SK-N-SH (cell line): ENCODE results near the gene LRRC40. TPM values are rescaled to one million over a fixed set of nuclear protein-coding genes. Genes with fewer than 3 reads are reported as not detected.

Experiments used
- CTCF ChIA-PET: fragments of 300-600, 350-600 bp; formaldehyde crosslinking; extraction: SDS; loops from one replicate; lab custom pipeline; 2021; lab: Yijun Ruan, JAX
- POLR2A ChIA-PET: fragments of 350-600 bp; sonication (Branson Sonifier 250); formaldehyde crosslinking; extraction: SDS; loops from one replicate; lab custom pipeline; 2020; ENCODE audit warnings: antibody characterized with exemption, inconsistent platforms; lab: Yijun Ruan, JAX
- DNase-seq: peaks from one replicate; pipeline ENCODE4 v3.0.0; 2012
- H2AFZ ChIP-seq: fragments of 200-600 bp; sonication (generic); 2 replicates; pipeline ENCODE4 v1.8.1; 2016; ENCODE audit warnings: antibody characterized with exemption, mild to moderate bottlenecking, low read depth
- H3F3A ChIP-seq: fragments of 200-600 bp; sonication (generic); replicated peaks from 2 replicates; pipeline ENCODE3; 2016; ENCODE audit warnings: antibody characterized with exemption, mild to moderate bottlenecking; ENCODE audit not compliant: insufficient read depth
- H3K27ac ChIP-seq, 2 experiments: fragments of 200-500 bp in 1 of 2; fragments of 200-600 bp in 1 of 2; sonication (Bioruptor generic) in 1 of 2; sonication (generic), shearing (Covaris generic) in 1 of 2; 2 replicates each; pipeline versions ENCODE4 v1.5.1 to v1.6.1; 2014 to 2016; ENCODE audit warnings: low read depth in 2 of 2, inconsistent platforms in 1 of 2, low read length in 1 of 2, mild to moderate bottlenecking in 1 of 2, mixed read lengths in 1 of 2
- H3K27me3 ChIP-seq: fragments of 200-600 bp; sonication (generic), shearing (Covaris generic); 2 replicates; pipeline ENCODE4 v1.6.1; 2016; ENCODE audit warnings: mixed run types; ENCODE audit not compliant: insufficient read depth
- H3K36me3 ChIP-seq, 2 experiments: fragments of 200-500 bp in 1 of 2; fragments of 200-600 bp in 1 of 2; sonication (Bioruptor generic) in 1 of 2; sonication (generic) in 1 of 2; replicated peaks in 1 of 2; 2 replicates each; pipeline versions ENCODE3 to v1.5.1; 2014 to 2016; ENCODE audit warnings: low read length in 1 of 2, mild to moderate bottlenecking in 1 of 2; ENCODE audit not compliant: insufficient read depth in 2 of 2, control insufficient read depth in 1 of 2
- H3K4me1 ChIP-seq, 2 experiments: fragments of 200-500 bp in 1 of 2; fragments of 200-600 bp in 1 of 2; sonication (Bioruptor generic) in 1 of 2; sonication (generic), shearing (Covaris generic) in 1 of 2; 2 replicates each; pipeline versions ENCODE4 v1.5.1 to v1.6.1; 2014 to 2016; ENCODE audit warnings: low read depth in 1 of 2, low read length in 1 of 2, mixed run types in 1 of 2; ENCODE audit not compliant: insufficient read depth in 2 of 2, control insufficient read depth in 1 of 2
- H3K4me2 ChIP-seq: fragments of 200-600 bp; sonication (generic), shearing (Covaris generic); 2 replicates; pipeline ENCODE4 v1.6.1; 2017; ENCODE audit warnings: mixed run types
- H3K4me3 ChIP-seq, 2 experiments: fragments of 200-500 bp in 1 of 2; fragments of 200-600 bp in 1 of 2; sonication (Bioruptor generic) in 1 of 2; sonication (generic), shearing (Covaris generic) in 1 of 2; 2 replicates each; pipeline versions ENCODE4 v1.5.1 to v1.8.1; 2014 to 2016; ENCODE audit warnings: low read depth in 2 of 2, inconsistent platforms in 1 of 2, low read length in 1 of 2, mild to moderate bottlenecking in 1 of 2, mixed read lengths in 1 of 2, moderate library complexity in 1 of 2
- H3K79me2 ChIP-seq: fragments of 200-600 bp; sonication (generic); 2 replicates; pipeline ENCODE4 v1.8.1; 2017; ENCODE audit warnings: mild to moderate bottlenecking; ENCODE audit not compliant: insufficient read depth
- H3K9ac ChIP-seq: fragments of 200-600 bp; sonication (generic); 2 replicates; pipeline ENCODE4 v1.6.1; 2017; ENCODE audit warnings: mixed run types
- H3K9me2 ChIP-seq: fragments of 200-600 bp; sonication (generic); 2 replicates; pipeline ENCODE4 v1.6.1; 2017; ENCODE audit warnings: mixed run types
- H3K9me3 ChIP-seq: fragments of 200-600 bp; sonication (generic); 2 replicates; pipeline ENCODE4 v1.6.1; 2017; ENCODE audit warnings: mixed run types, mild to moderate bottlenecking, moderate library complexity
- H4K20me1 ChIP-seq: fragments of 200-600 bp; sonication (generic); 2 replicates; pipeline ENCODE4 v1.6.1; 2017; ENCODE audit warnings: mild to moderate bottlenecking, mixed run types; ENCODE audit not compliant: insufficient read depth
- CHD2 ChIP-seq: fragments of 150-350 bp; IDR thresholded peaks from 2 replicates; pipeline ENCODE4 v1.6.1; 2018; ENCODE audit warnings: low read length; ENCODE audit not compliant: partially characterized antibody
- ELF1 ChIP-seq: IDR thresholded peaks from 2 replicates; pipeline ENCODE4 v1.4.0; 2012
- EP300 ChIP-seq, 2 experiments: IDR thresholded peaks; 2 replicates each; pipeline versions ENCODE4 v1.4.0 to v1.6.1; 2012; ENCODE audit warnings: borderline replicate concordance in 1 of 2, low read depth in 1 of 2, low read length in 1 of 2
- EZH2phosphoT487 ChIP-seq: fragments of 200-600 bp; sonication (generic); IDR thresholded peaks from 2 replicates; pipeline ENCODE4 v1.6.1; 2017; ENCODE audit warnings: low read depth, mixed run types, mild to moderate bottlenecking, antibody characterized with exemption, moderate library complexity, borderline replicate concordance
- FOXM1 ChIP-seq: IDR thresholded peaks from 2 replicates; pipeline ENCODE4 v1.4.0; 2012; ENCODE audit warnings: low read depth, mild to moderate bottlenecking
- GABPA ChIP-seq: IDR thresholded peaks from 2 replicates; pipeline ENCODE4 v1.4.0; 2012; ENCODE audit warnings: low read depth, mild to moderate bottlenecking
- JUND ChIP-seq: IDR thresholded peaks from 2 replicates; pipeline ENCODE4 v1.4.0; 2012
- MXI1 ChIP-seq: IDR thresholded peaks from 2 replicates; pipeline ENCODE4 v1.6.1; 2012; ENCODE audit warnings: mild to moderate bottlenecking, low read depth, low read length, improper control_type of control experiment
- NFIC ChIP-seq: IDR thresholded peaks from 2 replicates; pipeline ENCODE4 v1.4.0; 2012; ENCODE audit warnings: borderline replicate concordance
- NRF1 ChIP-seq: IDR thresholded peaks from 2 replicates; pipeline ENCODE4 v1.6.1; 2012; ENCODE audit warnings: low read depth, mild to moderate bottlenecking, low read length
- RXRA ChIP-seq: IDR thresholded peaks from 2 replicates; pipeline ENCODE4 v1.4.0; 2012; ENCODE audit warnings: low read depth, mild to moderate bottlenecking, borderline replicate concordance
- SMC3 ChIP-seq: IDR thresholded peaks from 2 replicates; pipeline ENCODE4 v1.6.1; 2012; ENCODE audit warnings: low read depth, low read length, improper control_type of control experiment
- TAF1 ChIP-seq: IDR thresholded peaks from 2 replicates; pipeline ENCODE4 v1.6.1; 2012; ENCODE audit warnings: low read depth, mild to moderate bottlenecking, low read length, moderate library complexity, borderline replicate concordance
- TCF12 ChIP-seq: IDR thresholded peaks from 2 replicates; pipeline ENCODE4 v1.4.0; 2012
- TEAD4 ChIP-seq: IDR thresholded peaks from 2 replicates; pipeline ENCODE4 v1.4.0; 2012; ENCODE audit warnings: mild to moderate bottlenecking, borderline replicate concordance; ENCODE audit not compliant: insufficient read depth
- polyA plus RNA-seq, 3 experiments: library from polyadenylated mRNA; depleted of rRNA; stranded (reverse); fragments of >200 nt; gene quantifications; 2 replicates each; pipeline ENCODE4 v1.2.3, GENCODE V29; 2012
- TF ChIP-seq, protein P1 (sequence below): fragments of 150-350 bp; IDR thresholded peaks from 2 replicates; pipeline ENCODE4 v1.6.1; 2017; ENCODE audit warnings: antibody characterized with exemption, low read length, low read depth, borderline replicate concordance
- TF ChIP-seq, protein P2 (sequence below): IDR thresholded peaks from 2 replicates; pipeline ENCODE4; 2012
- TF ChIP-seq, protein P3 (sequence below): IDR thresholded peaks from 2 replicates; pipeline ENCODE4 v1.6.1; 2012; ENCODE audit warnings: mild to moderate bottlenecking, low read depth, low read length, moderate library complexity

The LRRC40 gene
- polyA plus RNA-seq, 1 of the 3 experiments (the other 2 are of a cell fraction), result 5.6 TPM

DNA sequence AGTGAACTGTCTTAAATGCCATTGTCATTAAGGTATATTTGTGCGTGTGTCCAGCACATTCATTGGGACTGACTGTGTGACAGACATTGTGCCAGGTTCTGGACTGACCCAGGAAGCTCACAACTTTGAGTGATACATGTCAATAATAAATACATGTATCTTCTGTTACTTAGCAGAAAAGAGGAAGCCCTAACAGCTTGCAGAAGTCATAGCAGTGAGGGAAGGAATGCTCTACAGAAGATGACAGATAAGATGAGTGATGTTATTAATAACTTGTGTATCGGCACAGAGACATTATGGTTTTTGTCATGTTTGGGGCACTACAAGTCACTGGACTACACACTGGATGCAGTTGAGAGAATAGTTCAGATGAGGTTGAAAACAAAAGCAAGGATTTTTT is 14.6 kb upstream of the LRRC40 start (continued):
- TF ChIP-seq EZH2phosphoT487 (no peak), TCF12 (no peak), NFIC (no peak)

DNA sequence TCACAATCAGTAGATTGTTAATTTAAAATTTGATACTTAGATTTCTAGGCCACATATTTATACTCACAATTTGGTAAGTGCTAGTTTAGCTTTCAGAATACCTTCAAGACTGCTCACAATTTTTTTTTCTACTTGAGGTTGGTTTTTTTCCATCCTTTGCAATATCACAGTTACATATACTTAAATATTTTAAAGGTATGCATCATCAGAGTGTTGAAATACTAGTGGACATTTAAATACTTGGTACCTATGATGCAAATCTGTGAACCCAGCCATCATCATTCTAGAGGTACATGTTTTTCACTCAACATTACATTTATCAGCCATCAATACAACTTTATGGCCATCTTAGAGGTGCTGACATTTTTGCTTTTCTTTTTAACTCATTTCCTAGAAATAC is 6.2 kb upstream of the LRRC40 start:
- peaks cover 0 to 5% of the 10 kb centered on the region in 2 experiments; a peak in 3 of 4 replicates for H3K4me1 ChIP-seq
- H2AFZ ChIP-seq, result no peak overlapping the region
- H3K9ac ChIP-seq, result no peak overlapping the region
- ChIA-PET CTCF (interaction anchor here (0.6 to 1.2 kb wide), 2 partner anchors 17 to 20 kb away, joined by 3 read pairs; no protein-coding TSS in a partner anchor), POLR2A (no interaction called here)
- H3K4me3 ChIP-seq, result no peak overlapping the region
- no peaks in the 10 kb centered on the region for H3K27me3 ChIP-seq
- peaks cover 7% of the 10 kb centered on the region for H3F3A ChIP-seq
- H3K79me2 ChIP-seq, result peaks cover 100% of the 10 kb centered on the region
- no peak for DNase-seq
- no peak overlapping the region for H3K27ac ChIP-seq
- peaks cover 0 to 40% of the 10 kb centered on the region in 2 experiments for H3K36me3 ChIP-seq
- H3K9me2 ChIP-seq, result no peaks in the 10 kb centered on the region
- 0 out of 2 replicates have a peak overlapping the region, but pooled peaks have one; percentile 10 for H3K4me2 ChIP-seq
- H4K20me1 ChIP-seq, result peaks cover 13% of the 10 kb centered on the region
- TF ChIP-seq SMC3, result no peak
- TF ChIP-seq JUND, result no peak
- TF ChIP-seq TEAD4, result no peak
- TF ChIP-seq MXI1, result no peak
- TF ChIP-seq, protein P1, sequence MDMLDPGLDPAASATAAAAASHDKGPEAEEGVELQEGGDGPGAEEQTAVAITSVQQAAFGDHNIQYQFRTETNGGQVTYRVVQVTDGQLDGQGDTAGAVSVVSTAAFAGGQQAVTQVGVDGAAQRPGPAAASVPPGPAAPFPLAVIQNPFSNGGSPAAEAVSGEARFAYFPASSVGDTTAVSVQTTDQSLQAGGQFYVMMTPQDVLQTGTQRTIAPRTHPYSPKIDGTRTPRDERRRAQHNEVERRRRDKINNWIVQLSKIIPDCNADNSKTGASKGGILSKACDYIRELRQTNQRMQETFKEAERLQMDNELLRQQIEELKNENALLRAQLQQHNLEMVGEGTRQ, result no peak
- TF ChIP-seq TCF12, result no peak
- TF ChIP-seq, protein P2, sequence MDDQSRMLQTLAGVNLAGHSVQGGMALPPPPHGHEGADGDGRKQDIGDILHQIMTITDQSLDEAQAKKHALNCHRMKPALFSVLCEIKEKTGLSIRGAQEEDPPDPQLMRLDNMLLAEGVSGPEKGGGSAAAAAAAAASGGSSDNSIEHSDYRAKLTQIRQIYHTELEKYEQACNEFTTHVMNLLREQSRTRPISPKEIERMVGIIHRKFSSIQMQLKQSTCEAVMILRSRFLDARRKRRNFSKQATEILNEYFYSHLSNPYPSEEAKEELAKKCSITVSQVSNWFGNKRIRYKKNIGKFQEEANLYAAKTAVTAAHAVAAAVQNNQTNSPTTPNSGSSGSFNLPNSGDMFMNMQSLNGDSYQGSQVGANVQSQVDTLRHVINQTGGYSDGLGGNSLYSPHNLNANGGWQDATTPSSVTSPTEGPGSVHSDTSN, result no peak
- TF ChIP-seq ELF1, result no peak
- TF ChIP-seq FOXM1, result no peak
- no peak for TF ChIP-seq TAF1
- no peak for TF ChIP-seq NRF1
- no peak for TF ChIP-seq RXRA
- no peak for TF ChIP-seq CHD2
- TF ChIP-seq EP300 (IDR thresholded peaks at IDR 0.05; ENCODE audit: borderline replicate concordance in 1 of 2, low read depth in 1 of 2, low read length in 1 of 2), result no peak
- TF ChIP-seq NFIC, result no peak
- TF ChIP-seq, protein P3, sequence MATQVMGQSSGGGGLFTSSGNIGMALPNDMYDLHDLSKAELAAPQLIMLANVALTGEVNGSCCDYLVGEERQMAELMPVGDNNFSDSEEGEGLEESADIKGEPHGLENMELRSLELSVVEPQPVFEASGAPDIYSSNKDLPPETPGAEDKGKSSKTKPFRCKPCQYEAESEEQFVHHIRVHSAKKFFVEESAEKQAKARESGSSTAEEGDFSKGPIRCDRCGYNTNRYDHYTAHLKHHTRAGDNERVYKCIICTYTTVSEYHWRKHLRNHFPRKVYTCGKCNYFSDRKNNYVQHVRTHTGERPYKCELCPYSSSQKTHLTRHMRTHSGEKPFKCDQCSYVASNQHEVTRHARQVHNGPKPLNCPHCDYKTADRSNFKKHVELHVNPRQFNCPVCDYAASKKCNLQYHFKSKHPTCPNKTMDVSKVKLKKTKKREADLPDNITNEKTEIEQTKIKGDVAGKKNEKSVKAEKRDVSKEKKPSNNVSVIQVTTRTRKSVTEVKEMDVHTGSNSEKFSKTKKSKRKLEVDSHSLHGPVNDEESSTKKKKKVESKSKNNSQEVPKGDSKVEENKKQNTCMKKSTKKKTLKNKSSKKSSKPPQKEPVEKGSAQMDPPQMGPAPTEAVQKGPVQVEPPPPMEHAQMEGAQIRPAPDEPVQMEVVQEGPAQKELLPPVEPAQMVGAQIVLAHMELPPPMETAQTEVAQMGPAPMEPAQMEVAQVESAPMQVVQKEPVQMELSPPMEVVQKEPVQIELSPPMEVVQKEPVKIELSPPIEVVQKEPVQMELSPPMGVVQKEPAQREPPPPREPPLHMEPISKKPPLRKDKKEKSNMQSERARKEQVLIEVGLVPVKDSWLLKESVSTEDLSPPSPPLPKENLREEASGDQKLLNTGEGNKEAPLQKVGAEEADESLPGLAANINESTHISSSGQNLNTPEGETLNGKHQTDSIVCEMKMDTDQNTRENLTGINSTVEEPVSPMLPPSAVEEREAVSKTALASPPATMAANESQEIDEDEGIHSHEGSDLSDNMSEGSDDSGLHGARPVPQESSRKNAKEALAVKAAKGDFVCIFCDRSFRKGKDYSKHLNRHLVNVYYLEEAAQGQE, result no peak
- TF ChIP-seq GABPA, result no peak
- no peaks in the 10 kb centered on the region for H3K9me3 ChIP-seq
